ENCODE measurements around the gene ITGB2. TPM values are rescaled to one million over a fixed set of nuclear protein-coding genes. Genes with fewer than 3 reads are reported as not detected.

ITGB2 gene
- total RNA-seq, 1 donor from 2014 or later: 6.9 TPM

DNA sequence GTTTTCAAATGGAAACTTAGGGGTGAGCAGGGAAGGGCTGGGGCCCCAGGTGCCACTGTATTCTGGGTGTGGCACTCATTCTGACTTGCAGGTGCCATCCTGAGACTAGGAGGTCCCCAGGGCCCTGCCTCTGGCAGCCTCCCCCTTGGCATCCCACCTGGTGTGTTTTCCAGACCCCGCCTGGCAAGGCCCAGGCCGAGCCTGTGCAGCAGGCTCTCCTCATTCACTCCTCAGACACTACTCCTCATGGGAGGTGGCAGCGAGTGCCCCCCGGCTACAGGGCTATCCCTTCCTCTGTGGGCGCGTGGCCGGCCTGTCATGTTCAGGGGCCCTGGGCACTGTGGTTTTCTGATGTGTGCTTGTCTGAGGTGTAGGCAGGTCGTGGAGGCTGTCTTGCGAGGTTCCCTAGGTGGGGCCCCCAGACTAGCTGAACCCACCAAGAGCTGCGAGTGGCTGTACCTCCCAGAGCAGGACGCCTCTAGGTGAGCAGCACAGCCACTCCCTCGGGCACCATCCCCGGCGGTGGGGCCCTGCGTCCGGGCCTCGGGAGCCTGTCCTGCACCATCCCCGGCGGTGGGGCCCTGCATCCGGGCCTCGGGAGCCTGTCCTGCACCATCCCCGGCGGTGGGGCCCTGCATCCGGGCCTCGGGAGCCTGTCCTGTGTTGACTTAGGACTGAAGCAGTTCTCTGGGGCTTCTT, 32.4 kb upstream of the ITGB2 start:
- no peak for DNase-seq (ENCODE audit: low read depth)
- TF ChIP-seq, protein P1, sequence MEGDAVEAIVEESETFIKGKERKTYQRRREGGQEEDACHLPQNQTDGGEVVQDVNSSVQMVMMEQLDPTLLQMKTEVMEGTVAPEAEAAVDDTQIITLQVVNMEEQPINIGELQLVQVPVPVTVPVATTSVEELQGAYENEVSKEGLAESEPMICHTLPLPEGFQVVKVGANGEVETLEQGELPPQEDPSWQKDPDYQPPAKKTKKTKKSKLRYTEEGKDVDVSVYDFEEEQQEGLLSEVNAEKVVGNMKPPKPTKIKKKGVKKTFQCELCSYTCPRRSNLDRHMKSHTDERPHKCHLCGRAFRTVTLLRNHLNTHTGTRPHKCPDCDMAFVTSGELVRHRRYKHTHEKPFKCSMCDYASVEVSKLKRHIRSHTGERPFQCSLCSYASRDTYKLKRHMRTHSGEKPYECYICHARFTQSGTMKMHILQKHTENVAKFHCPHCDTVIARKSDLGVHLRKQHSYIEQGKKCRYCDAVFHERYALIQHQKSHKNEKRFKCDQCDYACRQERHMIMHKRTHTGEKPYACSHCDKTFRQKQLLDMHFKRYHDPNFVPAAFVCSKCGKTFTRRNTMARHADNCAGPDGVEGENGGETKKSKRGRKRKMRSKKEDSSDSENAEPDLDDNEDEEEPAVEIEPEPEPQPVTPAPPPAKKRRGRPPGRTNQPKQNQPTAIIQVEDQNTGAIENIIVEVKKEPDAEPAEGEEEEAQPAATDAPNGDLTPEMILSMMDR (IDR thresholded peaks at IDR 0.05; ENCODE audit: insufficient read depth, low read length, poor library complexity, severe bottlenecking): no peak
- Histone ChIP-seq H3K4me3 (ENCODE audit: low read depth, low read length) (no peak overlapping the region), H3K36me3 (ENCODE audit: control insufficient read depth, insufficient read depth, low read length) (no peaks in the 10 kb centered on the region), H3K27me3 (ENCODE audit: control insufficient read depth, insufficient read depth, low read length) (no peaks in the 10 kb centered on the region)

DNA sequence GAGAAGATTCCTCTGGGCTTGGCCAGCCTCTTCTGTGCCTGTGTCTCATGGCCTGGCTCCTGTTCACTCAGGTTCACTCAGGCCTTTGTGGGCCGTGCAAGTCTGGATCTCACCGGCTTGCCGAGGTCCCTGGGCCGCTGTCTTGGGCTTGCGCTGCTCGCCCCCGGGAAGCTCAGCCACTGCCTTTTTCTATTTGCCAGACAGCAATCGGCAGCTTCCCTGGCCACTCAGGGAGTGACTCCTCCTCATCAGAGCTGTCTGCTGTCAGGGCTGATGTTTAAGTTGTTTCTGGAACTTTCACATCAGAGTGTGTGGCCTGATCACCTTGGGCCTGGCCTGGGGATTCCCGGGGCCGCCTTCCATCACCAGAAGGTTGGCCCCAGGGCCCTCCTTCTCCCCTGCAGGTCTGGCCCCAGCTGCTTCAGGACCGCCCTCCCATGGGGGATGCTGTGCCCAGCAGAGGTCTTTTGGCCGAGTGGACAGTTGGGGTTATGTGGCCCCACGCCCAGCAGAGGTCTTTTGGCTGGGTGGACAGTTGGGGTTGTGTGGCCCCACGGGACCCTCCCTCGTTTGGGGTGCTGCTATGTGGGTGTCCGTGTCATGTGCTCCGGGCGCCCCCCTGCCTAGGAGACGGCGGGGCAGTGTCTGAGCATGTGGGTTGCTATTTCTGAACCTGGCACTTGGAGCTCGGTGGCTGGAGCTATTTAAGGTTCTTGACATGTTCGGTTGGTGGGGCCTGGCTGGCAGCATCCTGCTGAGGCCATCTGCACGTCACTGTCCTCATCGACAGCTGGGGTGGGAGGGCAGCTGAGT, 31.6 kb upstream of the ITGB2 start:
- no peak for DNase-seq (ENCODE audit: low read depth)

DNA sequence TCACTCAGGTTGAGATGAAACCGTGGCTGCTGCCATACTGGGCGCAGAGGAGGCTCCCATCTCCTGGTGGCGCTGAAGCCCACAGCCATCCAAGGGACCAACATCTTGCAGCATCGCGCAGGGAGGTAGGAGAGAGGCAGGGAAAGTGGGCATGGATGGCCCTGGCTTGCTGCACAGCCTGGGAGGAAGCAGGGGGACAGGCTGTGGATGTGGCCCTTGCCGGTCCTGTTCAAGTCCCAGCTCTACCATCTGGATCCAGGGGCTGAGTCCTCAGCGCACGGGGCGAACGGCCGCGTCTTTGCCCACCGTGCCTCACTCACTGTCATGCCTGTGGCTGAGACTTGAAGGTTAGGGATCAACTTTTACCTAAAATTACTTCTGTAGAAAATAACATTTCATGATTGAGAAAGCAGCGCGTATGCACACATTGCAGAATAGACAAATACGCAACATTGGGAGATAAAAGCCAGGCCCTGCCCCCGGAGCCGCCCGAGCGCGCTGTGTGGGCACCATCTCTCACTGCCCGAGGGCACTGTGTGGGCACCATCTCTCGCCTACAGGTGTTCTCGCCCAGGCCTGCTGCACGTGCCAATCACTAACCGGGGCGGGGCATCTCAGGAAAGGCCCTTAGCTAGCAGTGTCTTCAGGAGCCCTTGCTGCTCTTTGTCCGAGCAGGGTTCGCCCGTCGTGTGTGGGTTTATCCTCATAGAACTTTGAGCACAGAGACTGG, 30.7 kb upstream of the ITGB2 start:
- no peaks in the 10 kb centered on the region for H3K36me3 ChIP-seq (ENCODE audit: control insufficient read depth, insufficient read depth, low read length)
- TF ChIP-seq, protein P1 (IDR thresholded peaks at IDR 0.05; ENCODE audit: insufficient read depth, low read length, poor library complexity, severe bottlenecking): no peak
- no peaks in the 10 kb centered on the region for H3K27me3 ChIP-seq (ENCODE audit: control insufficient read depth, insufficient read depth, low read length)
- no peak for DNase-seq (ENCODE audit: low read depth)
- H3K4me3 ChIP-seq (ENCODE audit: low read depth, low read length): no peak overlapping the region

More for the DNA sequence above, 31.6 kb upstream of the ITGB2 start:
- TF ChIP-seq, protein P1 (IDR thresholded peaks at IDR 0.05; ENCODE audit: insufficient read depth, low read length, poor library complexity, severe bottlenecking): no peak
- no peaks in the 10 kb centered on the region for H3K36me3 ChIP-seq (ENCODE audit: control insufficient read depth, insufficient read depth, low read length)
- no peaks in the 10 kb centered on the region for H3K27me3 ChIP-seq (ENCODE audit: control insufficient read depth, insufficient read depth, low read length)
- no peak overlapping the region for H3K4me3 ChIP-seq (ENCODE audit: low read depth, low read length)

DNA sequence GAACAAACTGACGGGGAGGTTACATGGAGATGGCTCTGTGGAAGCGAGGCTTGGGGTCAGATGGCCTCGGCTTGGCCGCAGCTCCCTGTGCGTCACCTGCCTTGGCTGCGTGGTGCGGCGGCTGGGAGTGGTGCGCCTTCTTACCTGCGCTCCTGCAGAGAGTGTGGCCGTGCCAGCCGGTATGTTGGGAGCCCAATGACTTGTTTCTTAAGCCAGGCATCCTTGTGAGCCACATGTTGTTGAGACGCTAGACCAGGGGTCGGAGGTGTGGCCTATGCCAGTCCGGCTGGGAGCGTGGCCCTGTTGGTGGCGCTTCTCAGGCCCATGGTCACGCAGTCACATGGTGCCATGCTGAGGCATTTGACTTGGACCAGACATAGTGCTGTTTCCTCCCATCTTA, 29.7 kb upstream of the ITGB2 start:
- no peak for DNase-seq (ENCODE audit: low read depth)
- Histone ChIP-seq H3K36me3 (ENCODE audit: control insufficient read depth, insufficient read depth, low read length) (no peaks in the 10 kb centered on the region), H3K4me3 (ENCODE audit: low read depth, low read length) (no peak overlapping the region), H3K27me3 (ENCODE audit: control insufficient read depth, insufficient read depth, low read length) (no peaks in the 10 kb centered on the region)
- TF ChIP-seq, protein P1 (IDR thresholded peaks at IDR 0.05; ENCODE audit: insufficient read depth, low read length, poor library complexity, severe bottlenecking): no peak

DNA sequence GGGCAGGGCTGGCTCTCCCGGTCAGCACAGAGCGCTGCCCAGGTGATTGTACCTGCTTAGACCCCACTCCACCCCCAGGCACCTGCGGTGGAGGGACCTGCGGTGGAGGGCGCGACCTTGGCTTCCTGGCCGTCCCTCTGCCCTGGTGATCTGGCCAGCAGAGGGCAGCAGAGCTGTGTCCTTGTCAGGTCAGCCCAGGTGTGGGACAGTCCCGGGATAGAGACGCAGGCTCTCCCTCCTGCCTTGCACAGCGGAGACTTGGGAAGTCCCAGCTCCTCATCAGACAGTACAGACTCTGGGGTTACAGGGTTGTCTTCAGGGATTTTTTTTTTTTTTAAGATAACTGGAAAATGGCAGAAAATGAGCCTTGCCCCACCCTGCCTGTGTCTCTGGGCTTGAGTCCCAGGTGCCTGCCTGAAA, 29.1 kb upstream of the ITGB2 start:
- no peak for DNase-seq (ENCODE audit: low read depth)
- TF ChIP-seq, protein P1 (IDR thresholded peaks at IDR 0.05; ENCODE audit: insufficient read depth, low read length, poor library complexity, severe bottlenecking): peak; percentile 92
- no peak overlapping the region for H3K4me3 ChIP-seq (ENCODE audit: low read depth, low read length)
- H3K27me3 ChIP-seq (ENCODE audit: control insufficient read depth, insufficient read depth, low read length): no peaks in the 10 kb centered on the region
- H3K36me3 ChIP-seq (ENCODE audit: control insufficient read depth, insufficient read depth, low read length): no peaks in the 10 kb centered on the region

Measured in kidney epithelial cell (primary cell).